Measurements from ENCODE around the gene SLC7A6OS. TPM values are rescaled to one million over a fixed set of nuclear protein-coding genes. Genes with fewer than 3 reads are reported as not detected.

The SLC7A6OS gene
- total RNA-seq, 1 experiment from 2014 or later = 24.5 TPM

GRCh38 chr16:68343137-68343536, 32.4 kb upstream of the SLC7A6OS start:
- Histone ChIP-seq H2AFZ (ENCODE audit: low read length) (no peak overlapping the region), H2BK12ac (ENCODE audit: insufficient read length, low read depth, low read length) (no peak overlapping the region), H3K9ac (ENCODE audit: extremely low read depth, insufficient read length, low read length) (no peak overlapping the region), H3K79me1 (ENCODE audit: insufficient read depth, low read depth, low read length, poor library complexity, severe bottlenecking) (no peaks in the 10 kb centered on the region), H3K4me2 (ENCODE audit: insufficient read depth, insufficient read length, low read length) (no peak overlapping the region), H3K4ac (ENCODE audit: low read depth, low read length) (no peak overlapping the region), H3K56ac (ENCODE audit: insufficient read length, low read depth, low read length) (no peak overlapping the region), H2BK15ac (ENCODE audit: low read depth, low read length) (no peak overlapping the region), H3K23ac (ENCODE audit: insufficient read length, low read depth, low read length) (no peak overlapping the region), H2BK5ac (ENCODE audit: insufficient read length, low read length) (no peak overlapping the region), H4K91ac (ENCODE audit: insufficient read length, low read depth, low read length) (no peak overlapping the region), H4K20me1 (ENCODE audit: control insufficient read depth, insufficient read depth, insufficient read length) (peaks cover 3% of the 10 kb centered on the region), H2BK20ac (ENCODE audit: low read depth, low read length, poor library complexity, severe bottlenecking) (no peak overlapping the region), H4K8ac (replicated peaks; ENCODE audit: insufficient read length, low read depth, low read length) (no peak overlapping the region), H3K27ac (ENCODE audit: insufficient read length, low read depth, low read length) (no peak overlapping the region), H3K27me3 (ENCODE audit: insufficient read depth, low read length) (no peaks in the 10 kb centered on the region), H2AK5ac (ENCODE audit: insufficient read length, low read length) (no peak overlapping the region), H4K5ac (ENCODE audit: insufficient read length, low read depth, low read length) (no peak overlapping the region), H3K14ac (ENCODE audit: insufficient read depth, low read length) (no peak overlapping the region), H3T11ph (ENCODE audit: low read length) (no peak overlapping the region), H3K23me2 (ENCODE audit: insufficient read length, low read depth, low read length, poor library complexity, severe bottlenecking) (no peaks in the 10 kb centered on the region), H3K18ac (ENCODE audit: insufficient read length, low read depth, low read length) (no peak overlapping the region), H3K9me3 (ENCODE audit: control insufficient read depth, low read depth, low read length) (no peaks in the 10 kb centered on the region), H3K79me2 (ENCODE audit: insufficient read depth, low read length) (no peaks in the 10 kb centered on the region), H3K4me1 (ENCODE audit: insufficient read depth, low read length) (no peaks in the 10 kb centered on the region), H2BK120ac (ENCODE audit: low read depth, low read length, poor library complexity, severe bottlenecking) (no peak overlapping the region)
- Mint-ChIP-seq H3K4me3 (no peak overlapping the region; a peak in 1 of 5 replicates), H3K27ac (0 out of 7 replicates have a peak overlapping the region, but pooled peaks of 2 of the 3 experiments have one; percentile 37 to 50), H3K36me3 (ENCODE audit: insufficient read depth in 1 of 3, low read depth in 3 of 3) (peaks cover 33 to 82% (median 74%) of the 10 kb centered on the region in 3 experiments; a peak in 6 of 7 replicates), H3K4me1 (peaks cover 5 to 8% of the 10 kb centered on the region in 2 experiments), H3K9me3 (no peaks in the 10 kb centered on the region; a peak in 1 of 5 replicates), H3K27me3 (ENCODE audit: low read depth) (no peaks in the 10 kb centered on the region)
- TF ChIP-seq CTCF (conservative IDR thresholded peaks at IDR 0.05) = no peak
- no CpG with 5 or more reads among the region's 7 CpGs for WGBS (ENCODE audit: extremely low coverage, insufficient read length, low lambda C conversion rate)
- DNase-seq = no peak
